SIG-M5 treated with dmso at 0.1 percent for 504 hours (cell line): ENCODE results near the gene TRMT6.

ENCODE experiments used
- DNase-seq: peaks from one replicate; lab custom pipeline; 2025; ENCODE audit not compliant: unreplicated experiment; lab: John Stamatoyannopoulos, UW

TRMT6 gene

GRCh38 chr20:5950271-5951031, at the start of gene TRMT6, which contains the start of gene MCM8:
TRMT6 (minus strand) TSS chr20:5950533; CDS start chr20:5950405, 128 bp downstream.
MCM8 (plus strand) TSS chr20:5950652; CDS start chr20:5952016, 1,364 bp downstream.
- peak; percentile 99 for DNase-seq

DNA sequence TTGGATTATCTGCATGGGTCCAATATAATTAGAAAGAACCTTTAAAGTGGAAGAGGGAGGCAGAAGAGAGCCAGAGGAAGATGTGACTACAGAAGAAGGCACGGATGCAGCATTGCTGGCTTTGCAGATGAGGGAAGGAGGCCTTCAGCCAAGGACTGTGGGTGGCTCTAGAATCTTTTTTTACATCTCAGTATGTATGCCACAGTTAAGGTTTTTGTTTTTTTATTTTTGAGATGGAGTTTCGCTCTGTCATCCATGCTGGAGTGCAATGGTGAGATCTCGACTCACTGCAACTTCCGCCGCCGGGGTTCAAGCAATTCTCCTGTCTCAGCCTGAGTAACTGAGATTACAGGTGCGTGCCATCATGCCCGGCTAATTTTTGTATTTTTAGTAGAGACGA, 49.5 kb upstream of the TRMT6 start:
- DNase-seq, result no peak

DNA sequence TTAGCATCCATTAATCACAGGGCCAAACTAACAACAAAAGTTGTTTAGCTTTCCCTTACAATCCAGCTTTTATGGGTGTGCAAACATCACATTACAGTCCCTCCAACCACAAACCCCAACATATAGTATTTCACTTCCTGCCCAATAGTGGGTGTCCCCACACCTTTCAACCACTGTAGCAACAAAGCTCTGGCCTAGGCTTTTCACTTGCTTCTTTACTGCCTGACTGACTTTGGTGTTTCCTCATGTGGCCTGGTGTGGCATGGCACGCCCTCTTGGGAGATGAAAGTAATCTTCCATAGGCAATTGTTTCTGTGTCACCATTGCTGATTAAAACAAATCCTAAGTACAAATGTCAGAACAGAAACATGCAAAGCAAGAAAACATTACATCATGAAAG, 46.4 kb upstream of the TRMT6 start:
- DNase-seq, result peak; percentile 49

DNA sequence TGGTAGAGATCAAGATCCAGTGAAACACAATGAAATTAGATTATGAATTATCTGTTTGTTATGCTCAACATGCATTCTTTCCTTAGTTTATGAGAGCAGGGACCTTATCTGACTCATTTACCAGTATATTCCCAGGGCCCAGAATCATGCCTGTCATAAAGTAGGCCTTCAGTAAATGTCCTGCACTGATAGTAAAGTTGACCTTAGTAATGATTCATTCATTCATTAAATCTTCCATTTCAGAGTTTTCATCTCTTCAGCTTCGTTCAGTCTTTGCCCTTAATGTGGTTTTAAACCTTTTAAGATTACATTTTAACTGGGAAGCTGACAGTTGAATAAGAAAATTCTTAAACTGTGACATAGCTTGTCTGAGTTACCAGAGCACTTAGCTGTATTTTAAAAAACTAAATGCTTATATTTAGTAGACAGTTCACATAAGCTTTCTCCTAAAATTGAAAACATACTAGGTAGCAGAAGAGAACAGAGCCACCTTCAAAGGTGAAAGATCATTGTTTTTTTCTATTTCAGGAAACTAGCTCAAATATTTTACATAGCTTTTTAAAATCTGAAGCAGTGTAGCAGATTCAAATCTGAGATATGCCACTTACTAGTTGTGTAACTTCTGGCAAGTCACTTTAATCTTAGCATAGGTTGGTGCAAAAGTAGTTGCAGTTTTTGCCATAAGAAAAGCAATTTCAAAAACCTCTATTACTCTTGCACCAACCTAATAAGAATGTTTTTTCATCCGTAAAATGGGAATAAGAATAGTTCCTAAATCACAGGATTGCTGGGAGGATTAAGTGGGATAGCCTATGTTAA, 41.5 kb upstream of the TRMT6 start:
- no peak for DNase-seq

DNA sequence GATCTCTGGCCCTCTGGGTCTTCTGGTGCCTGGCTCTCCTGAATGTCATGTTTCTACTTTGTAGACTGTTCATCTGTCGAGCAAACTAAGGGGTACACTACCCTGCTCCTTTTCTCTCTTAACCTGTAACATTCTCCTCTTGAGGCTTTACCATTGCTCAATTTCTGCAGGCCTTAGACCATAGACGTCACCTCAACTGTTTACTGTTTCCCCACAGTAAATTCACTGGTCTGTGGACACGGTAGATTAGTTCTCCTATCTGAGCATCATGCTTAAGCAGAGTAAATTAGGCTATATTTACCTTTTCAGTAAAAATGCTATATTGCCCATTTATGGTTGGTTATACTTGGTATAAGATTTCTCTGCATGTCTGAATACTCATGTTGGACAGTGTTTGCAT, 40.6 kb upstream of the TRMT6 start:
- no peak for DNase-seq

GRCh38 chr20:5989539-5989938, 39.2 kb upstream of the TRMT6 start:
- no peak for DNase-seq

- no peak for DNase-seq
These were observed 37.0 kb upstream of the TRMT6 start for GRCh38 chr20:5987383-5987782.

DNA sequence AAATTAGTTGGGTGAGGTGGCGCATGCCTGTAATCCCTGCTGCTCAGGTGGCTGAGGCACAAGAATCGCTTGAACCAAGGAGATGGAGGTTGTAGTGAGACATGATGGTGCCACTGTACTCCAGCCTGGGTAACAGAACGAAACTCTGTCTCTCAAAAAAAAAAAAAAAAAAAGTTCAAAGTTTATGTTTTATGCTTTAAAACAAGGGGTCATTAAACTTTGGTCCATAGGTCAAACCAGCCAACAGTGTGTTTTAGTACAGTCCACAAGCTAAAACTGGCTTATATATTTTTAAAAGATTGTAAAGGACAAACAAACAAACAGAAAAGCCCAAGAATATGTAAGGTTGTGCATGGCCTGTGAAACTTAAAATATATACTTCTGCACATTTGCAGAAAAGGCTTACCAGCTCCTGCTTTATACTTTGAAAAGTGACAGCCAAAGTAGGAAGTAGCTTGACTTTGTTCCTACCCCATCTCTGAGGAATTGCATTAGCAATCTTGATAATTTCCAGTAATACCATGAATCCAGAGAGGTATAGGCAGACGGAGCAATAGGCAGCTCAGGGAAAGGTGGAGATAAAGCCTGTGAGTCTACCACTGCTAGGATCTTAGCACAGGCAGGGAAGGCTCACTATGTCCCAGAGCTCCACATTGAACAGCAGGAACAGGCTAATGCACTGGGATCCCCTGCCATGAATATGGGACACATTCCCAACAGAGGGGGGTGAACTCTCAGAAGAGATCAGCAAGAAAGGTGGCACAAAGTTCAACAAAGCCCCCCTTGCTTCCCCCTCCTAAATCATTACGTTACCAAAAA, 30.6 kb upstream of the TRMT6 start:
- DNase-seq, result no peak

DNA sequence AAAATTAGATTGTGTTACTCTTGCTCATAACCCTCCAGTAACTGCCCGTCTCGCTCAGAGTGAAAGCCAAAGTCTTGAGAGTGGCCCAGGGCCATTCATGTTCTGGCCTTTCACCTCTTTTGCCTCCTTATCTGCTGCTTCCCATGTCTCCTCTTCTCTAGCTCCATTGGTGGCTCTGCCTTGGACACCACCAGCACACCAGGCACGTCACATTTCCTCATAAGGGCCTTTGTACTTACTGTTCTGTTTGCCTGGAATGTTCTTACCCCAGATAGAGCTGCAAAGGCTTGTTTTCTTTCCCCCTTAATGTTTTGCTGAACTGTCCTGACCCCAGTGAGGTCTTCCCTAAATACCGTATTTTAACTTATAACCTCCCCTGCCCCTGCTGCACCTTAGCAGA, 29.5 kb upstream of the TRMT6 start:
- DNase-seq, result no peak

GRCh38 chr20:5977975-5978374, 27.6 kb upstream of the TRMT6 start:
- DNase-seq, result no peak

- no peak for DNase-seq
These were observed 26.9 kb upstream of the TRMT6 start for GRCh38 chr20:5977223-5977622.

DNA sequence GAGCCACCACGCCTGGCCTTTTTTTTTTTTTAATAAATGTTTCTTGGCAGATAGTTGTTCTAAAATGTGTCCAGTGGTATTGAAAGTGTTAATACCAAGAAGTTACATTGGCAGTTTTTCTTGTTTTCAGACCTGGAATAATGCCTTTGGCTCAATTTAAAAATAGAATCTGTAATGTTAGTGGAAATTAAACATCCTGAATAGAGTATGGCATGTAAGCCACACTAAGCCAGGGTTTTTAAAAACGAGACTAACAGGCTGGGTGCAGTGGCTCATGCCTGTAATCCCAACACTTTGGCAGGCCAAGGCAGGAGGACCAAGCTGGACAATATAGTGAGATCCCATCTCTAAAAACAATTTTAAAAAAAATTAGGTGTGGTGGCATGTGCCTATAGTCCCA, 25.4 kb upstream of the TRMT6 start:
- no peak for DNase-seq

DNA sequence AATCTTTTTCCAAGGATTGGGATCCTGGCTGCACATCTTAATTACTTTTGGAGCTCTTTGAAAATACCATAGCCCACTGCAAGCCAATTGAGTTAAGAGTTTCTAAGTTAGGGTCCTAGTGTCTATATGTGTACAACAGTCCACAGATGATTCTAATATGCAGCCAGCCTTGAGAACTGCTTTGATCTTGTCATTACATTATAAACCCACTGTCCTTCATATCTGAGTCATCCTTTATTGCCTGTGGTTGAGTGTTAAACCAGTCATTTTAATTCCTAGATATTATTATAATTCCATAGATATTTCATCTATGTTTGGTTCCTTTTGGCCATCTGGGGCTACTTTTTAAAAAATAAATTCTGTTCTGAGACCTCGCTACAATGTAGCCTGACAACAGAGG, 24.2 kb upstream of the TRMT6 start:
- no peak for DNase-seq

- peak; percentile 78 for DNase-seq
These were observed 23.6 kb upstream of the TRMT6 start for GRCh38 chr20:5973971-5974370.

DNA sequence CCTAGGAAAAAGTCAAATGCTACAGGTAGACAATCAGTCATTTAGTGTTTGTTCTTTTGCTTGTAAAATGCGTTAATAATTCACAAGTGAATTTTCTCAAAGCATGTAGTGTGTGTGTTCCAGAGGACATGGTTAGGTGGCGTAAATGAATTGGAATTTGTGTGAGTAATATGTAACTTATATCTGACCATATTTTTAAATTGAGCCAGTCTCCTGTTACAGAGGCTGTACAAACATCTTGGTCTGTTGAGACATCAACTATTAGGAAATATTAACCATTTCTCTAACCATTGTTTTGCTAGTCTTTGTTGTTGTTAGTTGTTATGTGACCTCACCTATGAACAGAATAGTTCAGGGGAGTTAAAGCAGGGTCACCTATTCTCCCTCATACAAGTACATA, 22.8 kb upstream of the TRMT6 start:
- no peak for DNase-seq

DNA sequence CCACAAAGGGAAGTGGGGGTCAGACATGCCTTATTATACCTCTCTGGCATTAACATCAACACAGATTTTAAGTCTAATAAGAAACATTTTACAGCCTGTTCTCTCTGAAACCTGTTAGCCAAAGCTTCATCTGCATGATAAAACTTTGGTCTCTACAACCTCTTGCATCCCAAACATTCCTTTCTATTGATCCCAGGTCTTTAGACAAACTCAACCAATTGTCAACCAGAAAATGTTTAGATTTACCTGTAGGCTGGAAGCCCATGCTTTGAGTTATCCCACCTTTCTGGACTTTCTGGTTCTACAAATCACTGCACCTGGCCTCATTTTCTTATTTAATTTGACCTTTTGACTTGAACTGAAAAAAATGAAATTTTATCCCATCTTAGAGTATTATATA, 20.9 kb upstream of the TRMT6 start:
- no peak for DNase-seq

GRCh38 chr20:5970381-5970780, 20.0 kb upstream of the TRMT6 start:
- no peak for DNase-seq

GRCh38 chr20:5969940-5970339, 19.6 kb upstream of the TRMT6 start:
- no peak for DNase-seq

- no peak for DNase-seq
These were observed 19.1 kb upstream of the TRMT6 start for GRCh38 chr20:5969348-5969935.

DNA sequence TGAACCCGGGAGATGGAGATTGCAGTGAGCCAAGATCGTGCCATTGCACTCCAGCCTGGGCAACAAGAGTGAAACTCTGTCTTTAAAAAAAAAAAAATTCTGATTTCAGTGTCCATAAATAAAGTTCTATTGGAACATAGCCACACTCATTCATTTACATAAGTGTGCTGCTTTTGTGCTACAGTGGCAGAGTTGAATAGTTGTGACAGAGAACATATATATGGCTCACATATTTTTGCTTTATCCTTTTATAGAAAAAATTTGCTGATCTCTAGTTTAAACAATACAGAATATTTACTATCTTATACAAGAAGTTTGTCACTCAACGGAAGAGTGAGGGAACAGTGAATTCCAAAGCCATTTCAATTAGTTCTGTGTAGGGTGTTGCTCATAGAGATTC, 18.1 kb upstream of the TRMT6 start:
- DNase-seq, result no peak

- no peak for DNase-seq
These were observed 17.1 kb upstream of the TRMT6 start for GRCh38 chr20:5967469-5967868.
